GM21423 (cell line): Measurements from ENCODE around the gene MISP.

Experiments
- ATAC-seq: cut with Tn5 transposase; IDR thresholded peaks from one replicate; pipeline ENCODE4 v1.9.1; 2021; ENCODE audit warnings: mild to moderate bottlenecking, moderate library complexity; ENCODE audit not compliant: unreplicated experiment

Gene MISP

GRCh38 chr19:806815-807421, 56.0 kb downstream of the MISP start:
- ATAC-seq = no peak

GRCh38 chr19:807627-808422, 56.9 kb downstream of the MISP start:
- ATAC-seq = no peak

GRCh38 chr19:808423-808775, 57.5 kb downstream of the MISP start:
- no peak for ATAC-seq

DNA sequence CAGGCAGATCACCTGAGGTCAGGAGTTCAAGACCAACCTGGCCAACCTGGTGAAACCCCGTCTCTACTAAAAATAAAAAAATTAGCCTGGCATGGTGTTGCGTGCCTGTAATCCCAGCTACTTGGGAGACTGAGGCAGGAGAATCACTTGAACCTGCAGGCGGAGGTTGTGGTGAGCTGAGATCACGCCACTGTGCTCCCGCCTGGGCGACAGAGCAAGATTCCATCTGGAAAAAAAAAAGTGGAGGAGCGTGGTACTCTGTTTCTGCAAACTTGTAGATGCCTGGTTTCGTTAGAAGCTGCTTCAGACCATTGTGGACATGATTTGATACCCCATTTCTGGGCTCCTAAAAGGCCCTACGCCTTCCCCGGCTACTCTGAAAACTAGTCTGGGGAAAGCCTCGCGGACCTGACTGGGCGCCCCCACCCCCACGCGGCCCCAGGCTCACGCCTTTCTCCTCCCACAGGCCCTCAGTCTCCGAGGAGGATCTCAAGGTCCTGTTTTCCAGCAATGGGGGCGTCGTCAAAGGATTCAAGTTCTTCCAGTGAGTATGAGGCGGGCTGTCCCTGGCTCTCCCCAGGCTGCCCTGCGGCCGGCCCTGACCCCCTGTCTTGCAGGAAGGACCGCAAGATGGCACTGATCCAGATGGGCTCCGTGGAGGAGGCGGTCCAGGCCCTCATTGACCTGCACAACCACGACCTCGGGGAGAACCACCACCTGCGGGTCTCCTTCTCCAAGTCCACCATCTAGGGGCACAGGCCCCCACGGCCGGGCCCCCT, 59.4 kb downstream of the MISP start:
- no peak for ATAC-seq

GRCh38 chr19:810883-811489, 60.1 kb downstream of the MISP start:
- no peak for ATAC-seq

DNA sequence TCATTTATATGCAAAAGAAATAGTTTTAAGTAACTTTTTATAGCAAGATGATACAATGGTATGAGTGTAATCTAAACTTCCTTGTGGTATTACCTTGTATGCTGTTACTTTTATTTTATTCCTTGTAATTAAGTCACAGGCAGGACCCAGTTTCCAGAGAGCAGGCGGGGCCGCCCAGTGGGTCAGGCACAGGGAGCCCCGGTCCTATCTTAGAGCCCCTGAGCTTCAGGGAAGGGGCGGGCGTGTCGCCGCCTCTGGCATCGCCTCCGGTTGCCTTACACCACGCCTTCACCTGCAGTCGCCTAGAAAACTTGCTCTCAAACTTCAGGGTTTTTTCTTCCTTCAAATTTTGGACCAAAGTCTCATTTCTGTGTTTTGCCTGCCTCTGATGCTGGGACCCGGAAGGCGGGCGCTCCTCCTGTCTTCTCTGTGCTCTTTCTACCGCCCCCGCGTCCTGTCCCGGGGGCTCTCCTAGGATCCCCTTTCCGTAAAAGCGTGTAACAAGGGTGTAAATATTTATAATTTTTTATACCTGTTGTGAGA, 60.7 kb downstream of the MISP start:
- ATAC-seq = no peak

DNA sequence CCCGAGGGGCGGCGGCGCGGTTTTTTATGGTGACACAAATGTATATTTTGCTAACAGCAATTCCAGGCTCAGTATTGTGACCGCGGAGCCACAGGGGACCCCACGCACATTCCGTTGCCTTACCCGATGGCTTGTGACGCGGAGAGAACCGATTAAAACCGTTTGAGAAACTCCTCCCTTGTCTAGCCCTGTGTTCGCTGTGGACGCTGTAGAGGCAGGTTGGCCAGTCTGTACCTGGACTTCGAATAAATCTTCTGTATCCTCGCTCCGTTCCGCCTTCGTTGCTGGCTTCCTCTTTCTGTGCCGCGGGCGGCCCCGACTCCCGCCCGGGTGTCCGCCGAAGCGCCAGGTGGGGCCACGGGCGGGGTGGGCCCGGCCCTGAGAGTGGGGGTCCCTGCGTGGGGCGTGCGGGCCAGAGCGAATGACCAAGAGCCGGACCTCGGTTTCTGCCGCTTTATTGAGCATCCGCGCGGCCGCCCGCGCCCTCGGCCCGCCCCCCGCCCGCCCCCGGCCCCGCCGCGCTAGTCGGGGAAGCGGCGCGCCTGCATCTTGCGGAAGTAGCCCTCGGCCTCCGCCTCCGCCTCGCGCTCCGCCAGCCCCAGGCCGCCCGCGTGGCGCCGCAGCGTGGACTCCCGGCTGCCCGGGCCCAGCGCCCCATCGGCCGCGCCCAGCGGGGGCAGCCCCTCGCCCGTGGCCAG, 61.3 kb downstream of the MISP start:
- ATAC-seq = no peak

DNA sequence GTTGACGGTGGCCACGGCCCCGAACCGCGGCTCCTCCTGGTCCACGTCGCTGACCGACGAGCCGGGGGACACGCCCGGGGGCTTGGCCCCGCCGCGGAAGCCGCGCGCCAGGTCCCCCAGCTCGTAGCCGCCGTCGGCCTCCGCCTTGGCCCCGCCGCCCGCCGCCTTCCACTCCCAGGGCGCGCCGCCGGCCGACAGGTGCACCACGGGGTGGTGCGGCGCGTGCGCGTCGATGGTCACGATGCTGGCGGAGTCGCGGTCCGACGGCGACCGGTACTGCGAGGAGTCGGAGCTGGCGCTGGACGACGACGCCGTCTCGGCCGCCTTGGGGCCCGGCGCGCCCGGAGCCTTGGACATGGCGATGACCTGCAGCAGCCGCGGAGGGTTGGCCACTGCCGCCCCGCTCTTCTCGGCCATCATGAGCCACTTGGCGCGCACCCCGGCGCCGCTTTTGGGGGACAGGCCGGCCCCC, 61.9 kb downstream of the MISP start:
- ATAC-seq = no peak

DNA sequence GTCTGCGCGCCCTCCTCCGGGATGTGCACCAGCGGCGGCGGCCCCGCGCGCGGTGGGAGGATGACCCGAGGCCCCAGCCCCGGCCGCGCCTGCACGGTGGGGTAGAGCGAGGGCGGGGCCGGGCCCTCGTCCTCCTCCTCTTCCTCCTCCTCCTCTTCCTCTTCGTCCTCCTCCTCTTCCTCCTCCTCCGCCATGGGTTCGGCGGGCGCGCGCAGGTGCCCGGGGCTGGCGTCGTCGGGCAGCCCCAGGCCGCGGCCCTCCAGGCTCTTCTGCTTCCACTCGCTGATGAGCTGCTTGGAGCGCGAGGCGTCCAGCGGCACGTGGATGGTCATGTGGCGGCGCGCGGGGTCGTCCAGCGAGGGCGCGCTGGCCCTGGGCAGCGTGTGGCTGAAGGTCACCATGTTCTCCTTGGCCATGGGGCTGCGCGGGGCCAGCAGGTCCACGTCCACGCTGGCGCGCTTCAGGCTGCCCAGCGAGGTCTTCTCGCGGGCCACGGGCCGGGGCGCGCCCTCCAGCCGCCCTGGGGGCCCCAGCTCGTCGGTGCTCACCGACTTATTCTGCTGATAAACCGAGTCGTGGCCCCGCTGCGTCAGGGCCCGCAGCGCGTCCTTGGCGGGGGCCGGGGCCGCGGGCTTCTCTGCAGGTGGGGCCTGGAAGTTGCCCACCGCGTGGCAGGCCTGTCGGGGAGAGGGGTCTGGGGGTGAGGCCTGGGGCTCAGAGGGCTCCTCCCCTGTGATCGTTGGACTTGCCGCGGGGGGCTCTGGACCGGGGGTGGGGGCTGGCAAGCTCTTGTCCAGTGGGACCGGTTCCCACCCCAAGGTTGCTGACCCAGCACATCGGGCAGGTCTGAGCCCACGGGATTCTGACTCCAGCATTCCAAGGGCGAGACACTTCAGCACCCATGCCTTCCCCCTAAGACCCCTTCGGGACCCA, 62.6 kb downstream of the MISP start:
- no peak for ATAC-seq
